GM12878 (cell line): ENCODE data around the gene MSX1. TPM values are rescaled to one million over a fixed set of nuclear protein-coding genes. Genes with fewer than 3 reads are reported as not detected.

Experiments used
- BCL3 ChIP-seq: IDR thresholded peaks from 2 replicates; pipeline ENCODE4 v1.6.1; 2011; ENCODE audit warnings: borderline replicate concordance, low read depth, mild to moderate bottlenecking, moderate library complexity, low read length; ENCODE audit not compliant: insufficient read depth, poor library complexity, severe bottlenecking
- BMI1 ChIP-seq: fragments of 450-650 bp; IDR thresholded peaks from 2 replicates; pipeline ENCODE4 v1.6.1; 2016; ENCODE audit warnings: mild to moderate bottlenecking, moderate library complexity, borderline replicate concordance
- CBX3 ChIP-seq: fragments of 200-600 bp; sonication (generic); IDR thresholded peaks from 2 replicates; pipeline ENCODE4 v1.6.1; 2016; ENCODE audit warnings: low read depth, borderline replicate concordance
- GATAD2B ChIP-seq: fragments of 450-650 bp; conservative IDR thresholded peaks from 2 replicates; pipeline ENCODE4 v1.6.1; 2017; ENCODE audit warnings: low read depth, mild to moderate bottlenecking, moderate library complexity
- IKZF2 ChIP-seq, 2 experiments: fragments of 450-650 bp; IDR thresholded peaks; 2 replicates each; pipeline ENCODE4 v1.6.1; 2017; ENCODE audit warnings: mild to moderate bottlenecking in 2 of 2, moderate library complexity in 2 of 2
- KLF5 ChIP-seq: fragments of 450-650 bp; IDR thresholded peaks from 2 replicates; pipeline ENCODE4 v1.6.1; 2014; ENCODE audit warnings: mild to moderate bottlenecking; ENCODE audit not compliant: partially characterized antibody
- POLR2AphosphoS5 ChIP-seq: IDR thresholded peaks from 2 replicates; pipeline ENCODE4 v1.6.1; 2011; ENCODE audit warnings: mild to moderate bottlenecking, low read length, inconsistent platforms
- RCOR1 ChIP-seq: conservative IDR thresholded peaks from 2 replicates; pipeline ENCODE4 v1.6.1; 2012; ENCODE audit warnings: low read depth, low read length, improper control_type of control experiment
- REST ChIP-seq: IDR thresholded peaks from 2 replicates; pipeline ENCODE4 v1.6.1; 2012; ENCODE audit warnings: mild to moderate bottlenecking, low read depth, low read length
- TBL1XR1 ChIP-seq: IDR thresholded peaks from 2 replicates; pipeline ENCODE4 v1.6.1; 2012; ENCODE audit warnings: low read depth, low read length, improper control_type of control experiment
- ZBTB40 ChIP-seq: fragments of 450-650 bp; IDR thresholded peaks from 2 replicates; pipeline ENCODE4 v1.6.1; 2016; ENCODE audit warnings: mild to moderate bottlenecking, moderate library complexity, borderline replicate concordance
- polyA plus RNA-seq, 11 experiments: library from polyadenylated mRNA; depleted of rRNA in 4 of 11; unstranded in 6 of 11; stranded (reverse) in 5 of 11; fragments of >200 nt; fragmentation: Nextera tagmentation in 4 of 11; fragmentation: Illumina TruSeq in 1 of 11; extraction: Ambion mirVana in 4 of 11; extraction: Trizol in 1 of 11; gene quantifications; 1 replicate in 1 of 11; 2 replicates in 10 of 11; pipeline versions ENCODE4 v1.2.1 to v1.2.3, GENCODE V29; 2011 to 2016; ENCODE audit warnings: inconsistent platforms in 2 of 11, missing spikeins in 2 of 11, low read depth in 1 of 11
- total RNA-seq, 4 experiments: library from RNA; depleted of rRNA in 3 of 4; stranded (reverse); fragments of >200 nt in 3 of 4; fragmentation: Illumina TruSeq in 1 of 4; extraction: Trizol in 1 of 4; gene quantifications; 2 replicates each; pipeline versions ENCODE4 v1.2.1 to v1.2.3, GENCODE V29; 2013 to 2021

The MSX1 gene
- total and polyA plus RNA-seq, 10 of the 15 experiments (the other 5 are each of a cell fraction or from before 2014, with no cell fraction given) = 0.04 to 0.56 (median 0.15) TPM; not detected in 2

GRCh38 chr4:4870576-4871241 lies 11.2 kb downstream of the MSX1 start (continued):
- no peak for TF ChIP-seq REST
- TF ChIP-seq RCOR1 = no peak
- TF ChIP-seq IKZF2 (IDR thresholded peaks at IDR 0.05) = no peak
- no peak for TF ChIP-seq BMI1
- TF ChIP-seq BCL3 = no peak
- TF ChIP-seq POLR2AphosphoS5 = no peak
- no peak for TF ChIP-seq TBL1XR1
- TF ChIP-seq GATAD2B = no peak
- no peak for TF ChIP-seq KLF5
- no peak for TF ChIP-seq ZBTB40
- TF ChIP-seq CBX3 = no peak
